ENCODE data around the gene PDZD7. TPM values are rescaled to one million over a fixed set of nuclear protein-coding genes. Genes with fewer than 3 reads are reported as not detected.

PDZD7 gene
- total and polyA plus RNA-seq, 2 of the 8 experiments (the other 6 are each of a cell fraction or from before 2014, with no cell fraction given) = 0.88 to 1.6 TPM

DNA sequence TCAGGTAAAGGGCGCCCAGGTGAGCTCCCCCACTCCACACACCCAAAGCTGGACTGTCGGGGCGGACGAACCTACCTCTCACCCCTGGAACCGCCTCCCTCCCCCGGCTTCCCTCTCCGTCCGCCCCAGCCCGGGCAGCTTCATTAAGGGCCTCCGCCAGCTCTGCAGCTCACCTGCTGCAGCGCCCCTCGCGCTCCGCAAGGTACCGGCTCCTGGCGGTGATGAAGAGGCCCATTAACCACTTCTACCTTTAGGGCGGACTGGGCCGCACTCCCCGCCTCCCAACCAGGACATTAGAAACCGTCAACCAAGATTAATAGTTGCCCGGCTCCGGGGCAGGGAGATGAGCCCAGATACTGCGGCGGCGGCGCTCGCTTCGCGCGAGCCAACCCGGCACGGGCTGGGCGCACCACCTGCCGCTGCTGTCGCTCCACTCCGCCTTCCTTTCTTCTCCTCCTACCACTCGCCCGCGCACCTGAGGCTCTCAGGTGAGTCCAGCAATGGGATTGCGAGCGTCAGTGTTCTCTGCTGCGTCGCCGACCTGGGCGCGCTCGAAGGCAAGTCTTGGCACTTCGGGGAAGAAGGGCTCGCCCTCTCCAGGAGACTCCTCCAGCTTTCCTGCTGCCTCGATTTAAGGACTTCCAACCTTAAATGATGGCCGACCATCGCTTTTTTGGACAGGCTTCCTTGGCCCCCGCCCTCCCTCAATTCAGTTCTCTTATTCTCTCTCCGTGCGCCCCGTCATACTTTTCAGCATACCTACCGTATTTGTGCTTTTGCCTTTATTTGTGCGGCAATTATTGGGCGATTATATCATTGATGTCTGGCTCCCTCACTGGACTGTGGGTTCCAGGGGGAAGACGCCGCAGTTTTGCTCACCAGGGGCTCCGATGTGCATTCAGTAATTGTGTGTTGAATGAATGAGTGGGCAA is 17.3 kb upstream of the PDZD7 start:
- H3K27me3 ChIP-seq (replicated peaks in 1 of 4; ENCODE audit: control insufficient read depth in 3 of 4, extremely low read depth in 1 of 4, insufficient read depth in 3 of 4, low read length in 3 of 4) = peaks cover 45 to 84% (median 73%) of the 10 kb centered on the region in 4 experiments
- H3K14ac ChIP-seq (ENCODE audit: insufficient read length) = no peak overlapping the region
- H3K79me1 ChIP-seq (ENCODE audit: low read depth, low read length) = no peaks in the 10 kb centered on the region
- no peak overlapping the region for H2BK120ac ChIP-seq (replicated peaks; ENCODE audit: low read depth, low read length)
- H3K79me2 ChIP-seq (ENCODE audit: control insufficient read depth in 1 of 2, insufficient read depth in 2 of 2, low read length in 2 of 2) = no peaks in the 10 kb centered on the region
- peaks cover 5% of the 10 kb centered on the region; the same call in 1 of the 2 replicates for H3K23me2 ChIP-seq (ENCODE audit: low read depth, low read length)
- WGBS, 2 experiments (ENCODE audit: extremely low coverage in 1 of 2, insufficient coverage in 1 of 2, insufficient read length in 1 of 2, insufficient replicate concordance in 2 of 2, low coverage in 1 of 2, low lambda C conversion rate in 2 of 2, missing lambda C conversion rate in 1 of 2) = 6% methylated on average over 62 of the region's 62 CpGs; no CpG with 5 or more reads in 1 of the 2 experiments
- no peak overlapping the region for H3K18ac ChIP-seq (ENCODE audit: extremely low read depth, low read length)
- no peak overlapping the region for H4K8ac ChIP-seq (ENCODE audit: extremely low read depth, insufficient read depth, low read length)
- H3K23ac ChIP-seq (ENCODE audit: insufficient read length) = no peak overlapping the region
- H4K5ac ChIP-seq (ENCODE audit: insufficient read length, low read depth, low read length) = no peak overlapping the region
- DNase-seq (ENCODE audit: low read depth in 1 of 2, low spot score in 2 of 2) = peak in 1 of 2 experiments; percentile 82
- H3K4me1 ChIP-seq (replicated peaks in 1 of 4; ENCODE audit: control insufficient read depth in 3 of 4, insufficient read depth in 4 of 4, low read length in 3 of 4) = peaks cover 9 to 26% (median 19%) of the 10 kb centered on the region in 4 experiments
- no peak overlapping the region for H3K4ac ChIP-seq (replicated peaks; ENCODE audit: insufficient read length, low read depth, low read length)
- no peak overlapping the region for H3K9ac ChIP-seq (replicated peaks in 1 of 4; ENCODE audit: extremely low read depth in 1 of 4, low read depth in 3 of 4, low read length in 3 of 4)
- H3K56ac ChIP-seq (replicated peaks; ENCODE audit: insufficient read length, low read depth, low read length) = no peak overlapping the region
- H3K36me3 ChIP-seq (ENCODE audit: control insufficient read depth in 2 of 4, insufficient read depth in 4 of 4, low read length in 3 of 4) = no peaks in the 10 kb centered on the region
- CTCF ChIA-PET (ENCODE audit: partially characterized antibody) = interaction anchor here (0.6 to 59.5 kb wide), 10 partner anchors 1 to 1527 kb away, joined by 3 to 2176 read pairs (median 17); partner anchors contain the start of genes KAZALD1, PDZD7 and SFXN3
- no peak overlapping the region for H2BK20ac ChIP-seq (ENCODE audit: low read length)
- H2AFZ ChIP-seq (ENCODE audit: low read length) = no peak overlapping the region
- H2AK5ac ChIP-seq (ENCODE audit: low read depth, low read length) = no peak overlapping the region
- H2BK12ac ChIP-seq (ENCODE audit: low read depth, low read length) = no peak overlapping the region
- H3K4me2 ChIP-seq (ENCODE audit: insufficient read depth in 1 of 2, low read depth in 2 of 2, low read length in 2 of 2) = peak overlapping the region; percentile 67 to 71
- no peak overlapping the region for H3K27ac ChIP-seq (ENCODE audit: low read depth, low read length)
- FAIRE-seq = no peak
- H4K20me1 ChIP-seq (replicated peaks in 1 of 2; ENCODE audit: control insufficient read depth in 1 of 2, insufficient read depth in 2 of 2, low read length in 2 of 2) = peaks cover 11 to 14% of the 10 kb centered on the region in 2 experiments
- H3K4me3 ChIP-seq (ENCODE audit: extremely low read depth in 1 of 4, insufficient read depth in 2 of 4, low read depth in 3 of 4, low read length in 4 of 4) = peak overlapping the region in 3 of 4 experiments; percentile 20 to 44 (median 20); a peak in 5 of 8 replicates
- H4K91ac ChIP-seq (replicated peaks; ENCODE audit: insufficient read length, low read length) = no peak overlapping the region
- no peak overlapping the region for H2BK5ac ChIP-seq (ENCODE audit: low read depth, low read length)
- no peak overlapping the region for H2BK15ac ChIP-seq (ENCODE audit: low read length)
- no peaks in the 10 kb centered on the region for H3K9me3 ChIP-seq (ENCODE audit: insufficient read depth in 2 of 2, low read depth in 1 of 2, low read length in 1 of 2)
- POLR2A ChIA-PET (ENCODE audit: partially characterized antibody) = interaction anchor here (8.1 kb wide), 1 partner anchor 14 kb away, joined by 85 read pairs; the partner anchor contains the start of gene KAZALD1
- 0 out of 2 replicates have a peak, but pooled peaks have one; percentile 6 for TF ChIP-seq CREB1 (IDR thresholded peaks at IDR 0.05)
- no peak for TF ChIP-seq EGR1 (IDR thresholded peaks at IDR 0.05; ENCODE audit: borderline replicate concordance, low read depth, low read length)
- peak; percentile 77; the same call in 1 of the 2 replicates for TF ChIP-seq SUZ12 (IDR thresholded peaks at IDR 0.05; ENCODE audit: low read length)
- TF ChIP-seq BCL11A (IDR thresholded peaks at IDR 0.05; ENCODE audit: low read depth in 2 of 2, low read length in 2 of 2) = no peak
- no peak for TF ChIP-seq JUND (IDR thresholded peaks at IDR 0.05; ENCODE audit: low read length)
- TF ChIP-seq RNF2 (IDR thresholded peaks at IDR 0.05; ENCODE audit: borderline replicate concordance, low read depth, low read length, missing control alignments, poor library complexity, severe bottlenecking) = peak; percentile 40
- 0 out of 4 replicates have a peak, but pooled peaks of 1 of the 2 experiments have one; percentile 1 for TF ChIP-seq RAD21 (IDR thresholded peaks at IDR 0.05 in 1 of 2, conservative IDR thresholded peaks at IDR 0.05 in 1 of 2; ENCODE audit: low read depth in 2 of 2, low read length in 2 of 2)
- TF ChIP-seq, protein P1, sequence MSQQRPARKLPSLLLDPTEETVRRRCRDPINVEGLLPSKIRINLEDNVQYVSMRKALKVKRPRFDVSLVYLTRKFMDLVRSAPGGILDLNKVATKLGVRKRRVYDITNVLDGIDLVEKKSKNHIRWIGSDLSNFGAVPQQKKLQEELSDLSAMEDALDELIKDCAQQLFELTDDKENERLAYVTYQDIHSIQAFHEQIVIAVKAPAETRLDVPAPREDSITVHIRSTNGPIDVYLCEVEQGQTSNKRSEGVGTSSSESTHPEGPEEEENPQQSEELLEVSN (IDR thresholded peaks at IDR 0.05) = peak; percentile 57; the same call in 1 of the 2 replicates
- no peak for TF ChIP-seq TAF7 (optimal IDR thresholded peaks at IDR 0.05; ENCODE audit: borderline replicate concordance, low read depth, low read length)

Data from H1 (cell line).